ENCODE data around the gene CNGB1. TPM values are rescaled to one million over a fixed set of nuclear protein-coding genes. Genes with fewer than 3 reads are reported as not detected.
"Not testable (repeated sequence)": the region's sequence is repeated elsewhere in the genome, so short reads cannot be mapped to it uniquely, and the experiment has no call there.

Gene CNGB1
- total RNA-seq, 2 experiments from 2014 or later: not detected

GRCh38 chr16:57923418-57923817 lies 47.5 kb downstream of the CNGB1 start:
- CTCF ChIA-PET: no interaction called here
- no peaks in the 10 kb centered on the region for H3K4me1 Mint-ChIP-seq (ENCODE audit: low read depth)
- ATAC-seq: no peak
- H3K9me3 Mint-ChIP-seq: no peaks in the 10 kb centered on the region
- no peaks in the 10 kb centered on the region for H3K36me3 Mint-ChIP-seq (ENCODE audit: low read depth)
- intact Hi-C loops (cut with micrococcal nuclease): no loop called here
- no peak overlapping the region for H3K27ac Mint-ChIP-seq
- H3K4me3 Mint-ChIP-seq: no peak overlapping the region
- no peaks in the 10 kb centered on the region for H3K27me3 Mint-ChIP-seq
- POLR2A ChIA-PET: no interaction called here
- no peak for TF ChIP-seq CTCF (IDR thresholded peaks at IDR 0.05)
- DNase-seq: no peak

GRCh38 chr16:57920880-57921229 lies 50.1 kb downstream of the CNGB1 start:
- ChIA-PET POLR2A (no interaction called here), CTCF (no interaction called here)
- Mint-ChIP-seq H3K27me3 (no peaks in the 10 kb centered on the region), H3K4me1 (ENCODE audit: low read depth) (no peaks in the 10 kb centered on the region), H3K27ac (no peak overlapping the region), H3K9me3 (no peaks in the 10 kb centered on the region), H3K4me3 (no peak overlapping the region), H3K36me3 (ENCODE audit: low read depth) (no peaks in the 10 kb centered on the region)
- TF ChIP-seq CTCF (IDR thresholded peaks at IDR 0.05): no peak
- DNase-seq (no peak), ATAC-seq (no peak)
- intact Hi-C loops (cut with micrococcal nuclease): no loop called here

GRCh38 chr16:57920215-57920879 lies 50.6 kb downstream of the CNGB1 start:
- TF ChIP-seq CTCF (IDR thresholded peaks at IDR 0.05): no peak
- no peaks in the 10 kb centered on the region for H3K4me1 Mint-ChIP-seq (ENCODE audit: low read depth)
- intact Hi-C loops (cut with micrococcal nuclease): no loop called here
- no peak overlapping the region for H3K4me3 Mint-ChIP-seq
- no peaks in the 10 kb centered on the region for H3K27me3 Mint-ChIP-seq
- ChIA-PET POLR2A (no interaction called here), CTCF (no interaction called here)
- no peak for ATAC-seq
- H3K36me3 Mint-ChIP-seq (ENCODE audit: low read depth): no peaks in the 10 kb centered on the region
- no peak for DNase-seq
- H3K27ac Mint-ChIP-seq: no peak overlapping the region
- no peaks in the 10 kb centered on the region for H3K9me3 Mint-ChIP-seq

GRCh38 chr16:57918994-57919393 lies 51.9 kb downstream of the CNGB1 start:
- ChIA-PET POLR2A (no interaction called here), CTCF (no interaction called here)
- H3K4me3 Mint-ChIP-seq: no peak overlapping the region
- TF ChIP-seq CTCF (IDR thresholded peaks at IDR 0.05): no peak
- DNase-seq: no peak
- H3K27ac Mint-ChIP-seq: no peak overlapping the region
- no peaks in the 10 kb centered on the region for H3K27me3 Mint-ChIP-seq
- no peaks in the 10 kb centered on the region for H3K4me1 Mint-ChIP-seq (ENCODE audit: low read depth)
- no peak for ATAC-seq
- intact Hi-C loops (cut with micrococcal nuclease): no loop called here
- H3K9me3 Mint-ChIP-seq: no peaks in the 10 kb centered on the region
- H3K36me3 Mint-ChIP-seq (ENCODE audit: low read depth): no peaks in the 10 kb centered on the region

GRCh38 chr16:57918444-57918843 lies 52.5 kb downstream of the CNGB1 start:
- DNase-seq (no peak), ATAC-seq (no peak)
- Mint-ChIP-seq H3K27me3 (no peaks in the 10 kb centered on the region), H3K27ac (no peak overlapping the region), H3K4me1 (ENCODE audit: low read depth) (no peaks in the 10 kb centered on the region), H3K9me3 (no peaks in the 10 kb centered on the region), H3K36me3 (ENCODE audit: low read depth) (no peaks in the 10 kb centered on the region), H3K4me3 (no peak overlapping the region)
- no peak for TF ChIP-seq CTCF (IDR thresholded peaks at IDR 0.05)
- POLR2A ChIA-PET: no interaction called here
- CTCF ChIA-PET: no interaction called here
- intact Hi-C loops (cut with micrococcal nuclease): no loop called here

- DNase-seq; ATAC-seq; H3K36me3 Mint-ChIP-seq (ENCODE audit: low read depth); POLR2A ChIA-PET; H3K27ac Mint-ChIP-seq; H3K4me3 Mint-ChIP-seq; H3K4me1 Mint-ChIP-seq (ENCODE audit: low read depth); intact Hi-C loops (cut with micrococcal nuclease); H3K9me3 Mint-ChIP-seq; CTCF ChIA-PET; H3K27me3 Mint-ChIP-seq: not testable (repeated sequence)
Measured at GRCh38 chr16:57917929-57918328, 53.0 kb downstream of the CNGB1 start.

- ATAC-seq; CTCF ChIA-PET; intact Hi-C loops (cut with micrococcal nuclease): not testable (repeated sequence)
Measured at GRCh38 chr16:57917489-57917888, 53.4 kb downstream of the CNGB1 start.

More at GRCh38 chr16:57917489-57917888, 53.4 kb downstream of the CNGB1 start:
- POLR2A ChIA-PET; H3K27me3 Mint-ChIP-seq; H3K36me3 Mint-ChIP-seq (ENCODE audit: low read depth); H3K4me1 Mint-ChIP-seq (ENCODE audit: low read depth); H3K9me3 Mint-ChIP-seq; H3K27ac Mint-ChIP-seq; H3K4me3 Mint-ChIP-seq; DNase-seq: not testable (repeated sequence)
